Left lobe of liver (tissue), 2 donors: Measurements from ENCODE around the gene ZNF74. TPM values are rescaled to one million over a fixed set of nuclear protein-coding genes. Genes with fewer than 3 reads are reported as not detected.
A peak's percentile ranks its signal among the peaks of the same experiment; 100 is the strongest.
"Not testable (repeated sequence)": the region's sequence is repeated elsewhere in the genome, so short reads cannot be mapped to it uniquely, and the experiment has no call there.

Source experiments
- ATAC-seq: fragments of 200-7000 bp; cut with Tn5 transposase; one replicate; pipeline ENCODE4 v1.9.1; 2020; ENCODE audit warnings: mild to moderate bottlenecking, moderate library complexity
- DNase-seq: peaks from one replicate; pipeline ENCODE4 v3.0.0-alpha.2; 2020; ENCODE audit warnings: low spot score
- total RNA-seq: library from RNA; stranded (reverse); gene quantifications from one replicate; pipeline ENCODE4 v1.2.1, GENCODE V29; 2021
- donor health status: DM: no; HTN: no; CAD: no; lungs with moderate emphysema.
- donor health status: DM: no; HTN: yes; CAD: no.

The ZNF74 gene
- 5.7 TPM for total RNA-seq

- DNase-seq, result peak; percentile 93
- peak; percentile 96 for ATAC-seq
Observed at GRCh38 chr22:20393705-20394476, at the start of gene ZNF74. ZNF74 (plus strand) TSS chr22:20394151; CDS start chr22:20394629, 478 bp downstream.

GRCh38 chr22:20346553-20346952, 47.4 kb upstream of the ZNF74 start:
- ATAC-seq, DNase-seq: not testable (repeated sequence)

GRCh38 chr22:20352536-20352935, 41.4 kb upstream of the ZNF74 start:
- not testable (repeated sequence) for ATAC-seq, DNase-seq

- ATAC-seq (no peak), DNase-seq (no peak)
Observed at GRCh38 chr22:20354238-20354975, 39.5 kb upstream of the ZNF74 start.

- ATAC-seq, DNase-seq: not testable (repeated sequence)
Observed at GRCh38 chr22:20355939-20356636, 37.9 kb upstream of the ZNF74 start.

GRCh38 chr22:20356906-20357305, 37.0 kb upstream of the ZNF74 start:
- not testable (repeated sequence) for ATAC-seq, DNase-seq

GRCh38 chr22:20357967-20358366, 36.0 kb upstream of the ZNF74 start:
- not testable (repeated sequence) for DNase-seq, ATAC-seq

- not testable (repeated sequence) for ATAC-seq, DNase-seq
Observed at GRCh38 chr22:20358503-20359239, 35.3 kb upstream of the ZNF74 start.

- not testable (repeated sequence) for ATAC-seq, DNase-seq
Observed at GRCh38 chr22:20360261-20360660, 33.7 kb upstream of the ZNF74 start.

- ATAC-seq, DNase-seq: not testable (repeated sequence)
Observed at GRCh38 chr22:20360866-20361751, 32.8 kb upstream of the ZNF74 start.

- not testable (repeated sequence) for ATAC-seq, DNase-seq
Observed at GRCh38 chr22:20361752-20362229, 32.2 kb upstream of the ZNF74 start.

- ATAC-seq, DNase-seq: not testable (repeated sequence)
Observed at GRCh38 chr22:20362403-20362802, 31.5 kb upstream of the ZNF74 start.

- DNase-seq, ATAC-seq: not testable (repeated sequence)
Observed at GRCh38 chr22:20364335-20365260, 29.4 kb upstream of the ZNF74 start.

GRCh38 chr22:20366841-20367240, 27.1 kb upstream of the ZNF74 start:
- ATAC-seq, DNase-seq: not testable (repeated sequence)

- not testable (repeated sequence) for DNase-seq, ATAC-seq
Observed at GRCh38 chr22:20368875-20369274, 25.1 kb upstream of the ZNF74 start.

- not testable (repeated sequence) for ATAC-seq, DNase-seq
Observed at GRCh38 chr22:20371687-20372086, 22.3 kb upstream of the ZNF74 start.

- not testable (repeated sequence) for DNase-seq, ATAC-seq
Observed at GRCh38 chr22:20372406-20372854, 21.5 kb upstream of the ZNF74 start.

- ATAC-seq, result not testable (repeated sequence)
Observed at GRCh38 chr22:20373195-20373706, 20.7 kb upstream of the ZNF74 start.

More at GRCh38 chr22:20373195-20373706, 20.7 kb upstream of the ZNF74 start:
- DNase-seq, result not testable (repeated sequence)
